H9 (cell line): Measurements from ENCODE around the gene TIGD6. TPM values are rescaled to one million over a fixed set of nuclear protein-coding genes. Genes with fewer than 3 reads are reported as not detected.

Experiments used
- DNase-seq: peaks from one replicate; pipeline ENCODE4 v3.0.0-alpha.2; 2017
- H2AFZ ChIP-seq: one replicate; pipeline ENCODE4 v1.6.1; 2013; ENCODE audit warnings: mild to moderate bottlenecking, low read length, control low read depth, moderate library complexity
- H2AK5ac ChIP-seq: 2 replicates; pipeline ENCODE4 v1.6.1; 2013; ENCODE audit warnings: low read length, control low read depth, mixed read lengths; ENCODE audit not compliant: insufficient read length
- H2BK120ac ChIP-seq: one replicate; pipeline ENCODE4 v1.6.1; 2013; ENCODE audit warnings: low read depth, mild to moderate bottlenecking, low read length, control low read depth, inconsistent platforms; ENCODE audit not compliant: poor library complexity, severe bottlenecking
- H2BK12ac ChIP-seq: 2 replicates; pipeline ENCODE4 v1.6.1; 2013; ENCODE audit warnings: low read length, control low read depth, mixed read lengths, low read depth; ENCODE audit not compliant: insufficient read length
- H2BK15ac ChIP-seq: 2 replicates; pipeline ENCODE4 v1.6.1; 2013; ENCODE audit warnings: low read depth, low read length, control low read depth
- H2BK20ac ChIP-seq: one replicate; pipeline ENCODE4 v1.6.1; 2013; ENCODE audit warnings: low read depth, mild to moderate bottlenecking, low read length, control low read depth, inconsistent platforms; ENCODE audit not compliant: poor library complexity, severe bottlenecking
- H2BK5ac ChIP-seq: 2 replicates; pipeline ENCODE4 v1.6.1; 2013; ENCODE audit warnings: low read length, control low read depth, mixed read lengths; ENCODE audit not compliant: insufficient read length
- H3K14ac ChIP-seq: 2 replicates; pipeline ENCODE4 v1.6.1; 2013; ENCODE audit warnings: low read length, control low read depth; ENCODE audit not compliant: insufficient read depth
- H3K18ac ChIP-seq: 2 replicates; pipeline ENCODE4 v1.6.1; 2013; ENCODE audit warnings: low read depth, mild to moderate bottlenecking, mixed read lengths, low read length, control low read depth; ENCODE audit not compliant: insufficient read length
- H3K23ac ChIP-seq: 2 replicates; pipeline ENCODE4 v1.6.1; 2013; ENCODE audit warnings: low read length, control low read depth, mixed read lengths, low read depth; ENCODE audit not compliant: insufficient read length
- H3K23me2 ChIP-seq: 2 replicates; pipeline ENCODE4 v1.6.1; 2013; ENCODE audit warnings: low read depth, mild to moderate bottlenecking, mixed read lengths, low read length, control low read depth; ENCODE audit not compliant: insufficient read length, poor library complexity, severe bottlenecking
- H3K27ac ChIP-seq: 2 replicates; pipeline ENCODE4 v1.5.1; 2013; ENCODE audit warnings: low read length, control low read depth, mixed read lengths, low read depth; ENCODE audit not compliant: insufficient read length
- H3K27me3 ChIP-seq: 2 replicates; pipeline ENCODE4 v1.6.1; 2013; ENCODE audit warnings: low read length, control low read depth, inconsistent platforms; ENCODE audit not compliant: insufficient read depth
- H3K4ac ChIP-seq: 2 replicates; pipeline ENCODE4 v1.6.1; 2013; ENCODE audit warnings: low read depth, mild to moderate bottlenecking, control low read depth, inconsistent platforms, low read length, moderate library complexity
- H3K4me1 ChIP-seq: 2 replicates; pipeline ENCODE4 v1.6.1; 2013; ENCODE audit warnings: low read length, control low read depth, inconsistent platforms; ENCODE audit not compliant: insufficient read depth
- H3K4me2 ChIP-seq: 2 replicates; pipeline ENCODE4 v1.6.1; 2013; ENCODE audit warnings: low read length, control low read depth, mixed read lengths; ENCODE audit not compliant: insufficient read length, insufficient read depth
- H3K56ac ChIP-seq: 2 replicates; pipeline ENCODE4 v1.6.1; 2013; ENCODE audit warnings: low read depth, mild to moderate bottlenecking, mixed read lengths, low read length, control low read depth; ENCODE audit not compliant: insufficient read length
- H3K79me1 ChIP-seq: 2 replicates; pipeline ENCODE4 v1.6.1; 2013; ENCODE audit warnings: low read depth, mild to moderate bottlenecking, moderate library complexity, low read length, control low read depth, inconsistent platforms; ENCODE audit not compliant: insufficient read depth, poor library complexity, severe bottlenecking
- H3K79me2 ChIP-seq: 2 replicates; pipeline ENCODE4 v1.6.1; 2013; ENCODE audit warnings: low read length, control low read depth, inconsistent platforms; ENCODE audit not compliant: insufficient read depth
- H3K9ac ChIP-seq: 2 replicates; pipeline ENCODE4 v1.6.1; 2013; ENCODE audit warnings: low read length, control low read depth, mixed read lengths; ENCODE audit not compliant: insufficient read length; ENCODE audit errors: extremely low read depth
- H3K9me3 ChIP-seq: one replicate; pipeline ENCODE4 v1.6.1; 2013; ENCODE audit warnings: low read depth, low read length, inconsistent platforms; ENCODE audit not compliant: control insufficient read depth
- H3T11ph ChIP-seq: one replicate; pipeline ENCODE4 v1.6.1; 2013; ENCODE audit warnings: mild to moderate bottlenecking, low read length, control low read depth, inconsistent platforms
- H4K20me1 ChIP-seq: one replicate; pipeline ENCODE4 v1.6.1; 2013; ENCODE audit not compliant: control insufficient read depth, insufficient read length, insufficient read depth
- H4K5ac ChIP-seq: 2 replicates; pipeline ENCODE4 v1.6.1; 2013; ENCODE audit warnings: low read depth, mild to moderate bottlenecking, mixed read lengths, low read length, control low read depth; ENCODE audit not compliant: insufficient read length
- H4K8ac ChIP-seq: replicated peaks from 2 replicates; pipeline ENCODE4 v1.6.1; 2013; ENCODE audit warnings: low read length, control low read depth, mixed read lengths, low read depth; ENCODE audit not compliant: insufficient read length
- H4K91ac ChIP-seq: 2 replicates; pipeline ENCODE4 v1.6.1; 2013; ENCODE audit warnings: low read depth, mild to moderate bottlenecking, moderate library complexity, mixed read lengths, low read length, control low read depth; ENCODE audit not compliant: insufficient read length
- H3K27ac Mint-ChIP-seq, 3 experiments: 2 replicates in 2 of 3; 3 replicates in 1 of 3; pipeline ENCODE4 v1.8.0; 2020 to 2021; ENCODE audit warnings: mixed read lengths in 3 of 3, mild to moderate bottlenecking in 1 of 3, moderate library complexity in 1 of 3
- H3K27me3 Mint-ChIP-seq: 2 replicates; pipeline ENCODE4 v1.8.0; 2021; ENCODE audit warnings: low read depth, mild to moderate bottlenecking, moderate library complexity, mixed read lengths
- H3K36me3 Mint-ChIP-seq, 3 experiments: 2 replicates in 2 of 3; 3 replicates in 1 of 3; pipeline ENCODE4 v1.8.0; 2020 to 2021; ENCODE audit warnings: low read depth in 3 of 3, mixed read lengths in 3 of 3; ENCODE audit not compliant: insufficient read depth in 1 of 3
- H3K4me1 Mint-ChIP-seq, 2 experiments: 2 replicates each; pipeline ENCODE4 v1.8.0; 2020; ENCODE audit warnings: mixed read lengths in 2 of 2
- H3K4me3 Mint-ChIP-seq, 2 experiments: 2 replicates in 1 of 2; 3 replicates in 1 of 2; pipeline ENCODE4 v1.8.0; 2020 to 2021; ENCODE audit warnings: mild to moderate bottlenecking in 2 of 2, mixed read lengths in 2 of 2, moderate library complexity in 1 of 2
- H3K9me3 Mint-ChIP-seq, 2 experiments: 2 replicates in 1 of 2; 3 replicates in 1 of 2; pipeline ENCODE4 v1.8.0; 2020; ENCODE audit warnings: mild to moderate bottlenecking in 2 of 2, mixed read lengths in 2 of 2, moderate library complexity in 1 of 2
- WGBS: extraction: QIAGEN DNeasy Blood & Tissue Kit; methylation state at CpG from one replicate; pipeline ENCODE4 v1.1.7; 2013; ENCODE audit warnings: missing lambda C conversion rate, low lambda C conversion rate, mixed read lengths; ENCODE audit not compliant: insufficient read length; ENCODE audit errors: extremely low coverage; 5-methylcytosine and 5-hydroxymethylcytosine counted together
- total RNA-seq: library from RNA; stranded (reverse); gene quantifications from 2 replicates; pipeline ENCODE4 v1.2.1, GENCODE V29; 2021
- TF ChIP-seq, protein P1 (sequence below): fragments of 200-600 bp; sonication (generic); conservative IDR thresholded peaks from 3 replicates; pipeline ENCODE4 v1.8.0; 2021; ENCODE audit warnings: antibody characterized with exemption, mild to moderate bottlenecking

Gene TIGD6
- total RNA-seq, 1 experiment from 2014 or later = 1.8 TPM

DNA sequence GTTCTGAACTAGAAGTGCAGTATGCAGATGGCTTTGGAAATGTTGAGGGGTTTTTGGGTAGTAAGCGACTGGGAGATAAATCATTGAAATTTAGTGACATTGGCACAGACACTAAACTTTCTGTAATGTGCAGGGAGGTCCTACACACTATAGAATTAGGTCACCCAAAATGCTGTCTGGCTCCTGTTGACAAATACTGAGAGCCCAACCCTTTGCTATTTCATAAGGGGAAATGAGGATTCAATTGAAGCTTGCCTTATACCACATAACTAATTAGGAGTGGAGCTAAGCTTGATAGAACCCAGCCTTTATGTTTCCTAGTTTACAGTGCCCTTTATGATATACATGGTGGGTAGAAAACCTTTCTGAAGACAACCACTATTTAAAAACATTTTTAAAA is 22.7 kb upstream of the TIGD6 start:
- no peak overlapping the region for H3T11ph ChIP-seq
- no peak overlapping the region for H4K8ac ChIP-seq
- H2AFZ ChIP-seq = no peak overlapping the region
- peaks cover 2% of the 10 kb centered on the region; the same call in 1 of the 2 replicates for H3K4me1 ChIP-seq
- Mint-ChIP-seq H3K9me3 (no peaks in the 10 kb centered on the region), H3K4me1 (peaks cover 21 to 28% of the 10 kb centered on the region in 2 experiments), H3K27ac (peak overlapping the region in 1 of 3 experiments; percentile 76; a peak in 1 of 7 replicates), H3K4me3 (no peak overlapping the region), H3K36me3 (peaks cover 21 to 83% (median 65%) of the 10 kb centered on the region in 3 experiments; a peak in 6 of 7 replicates), H3K27me3 (no peaks in the 10 kb centered on the region)
- no peak overlapping the region for H3K56ac ChIP-seq
- H3K4me2 ChIP-seq = no peak overlapping the region
- H3K4ac ChIP-seq = no peak overlapping the region
- H3K9me3 ChIP-seq = no peaks in the 10 kb centered on the region
- no peak overlapping the region for H4K91ac ChIP-seq
- H4K20me1 ChIP-seq = no peaks in the 10 kb centered on the region
- no peak overlapping the region for H2BK15ac ChIP-seq
- no peak overlapping the region for H4K5ac ChIP-seq
- H2BK12ac ChIP-seq = no peak overlapping the region
- no peaks in the 10 kb centered on the region for H3K23me2 ChIP-seq
- H3K14ac ChIP-seq = no peak overlapping the region
- H2BK120ac ChIP-seq = no peak overlapping the region
- H3K27ac ChIP-seq = no peak overlapping the region
- H3K23ac ChIP-seq = no peak overlapping the region
- no peaks in the 10 kb centered on the region for H3K79me2 ChIP-seq
- H3K9ac ChIP-seq = no peak overlapping the region
- no peak overlapping the region for H2AK5ac ChIP-seq
- H2BK5ac ChIP-seq = no peak overlapping the region
- H3K27me3 ChIP-seq = no peaks in the 10 kb centered on the region
- no peak overlapping the region for H3K18ac ChIP-seq
- H3K79me1 ChIP-seq = no peaks in the 10 kb centered on the region
- DNase-seq = no peak
- no peak overlapping the region for H2BK20ac ChIP-seq
- no CpG with 5 or more reads among the region's 1 CpG for WGBS
- TF ChIP-seq, protein P1, sequence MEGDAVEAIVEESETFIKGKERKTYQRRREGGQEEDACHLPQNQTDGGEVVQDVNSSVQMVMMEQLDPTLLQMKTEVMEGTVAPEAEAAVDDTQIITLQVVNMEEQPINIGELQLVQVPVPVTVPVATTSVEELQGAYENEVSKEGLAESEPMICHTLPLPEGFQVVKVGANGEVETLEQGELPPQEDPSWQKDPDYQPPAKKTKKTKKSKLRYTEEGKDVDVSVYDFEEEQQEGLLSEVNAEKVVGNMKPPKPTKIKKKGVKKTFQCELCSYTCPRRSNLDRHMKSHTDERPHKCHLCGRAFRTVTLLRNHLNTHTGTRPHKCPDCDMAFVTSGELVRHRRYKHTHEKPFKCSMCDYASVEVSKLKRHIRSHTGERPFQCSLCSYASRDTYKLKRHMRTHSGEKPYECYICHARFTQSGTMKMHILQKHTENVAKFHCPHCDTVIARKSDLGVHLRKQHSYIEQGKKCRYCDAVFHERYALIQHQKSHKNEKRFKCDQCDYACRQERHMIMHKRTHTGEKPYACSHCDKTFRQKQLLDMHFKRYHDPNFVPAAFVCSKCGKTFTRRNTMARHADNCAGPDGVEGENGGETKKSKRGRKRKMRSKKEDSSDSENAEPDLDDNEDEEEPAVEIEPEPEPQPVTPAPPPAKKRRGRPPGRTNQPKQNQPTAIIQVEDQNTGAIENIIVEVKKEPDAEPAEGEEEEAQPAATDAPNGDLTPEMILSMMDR = no peak
